HepG2 (cell line): ENCODE data around the gene TBC1D14. TPM values are rescaled to one million over a fixed set of nuclear protein-coding genes. Genes with fewer than 3 reads are reported as not detected.

Experiments used
- ATAC-seq: fragments of 200-7000 bp; cut with Tn5 transposase; 3 replicates; pipeline ENCODE4 v1.9.1; 2020; ENCODE audit warnings: mild to moderate bottlenecking, moderate library complexity
- BruUV-seq: library from RNA; stranded (reverse); fragments of 400-500 nt; replicated peaks from 2 replicates; lab custom pipeline; 2021; lab: Mats Ljungman, UMichigan
- CTCF ChIA-PET: fragments of 300-600 bp; formaldehyde crosslinking; extraction: SDS; loops from one replicate; lab custom pipeline; 2021; ENCODE audit warnings: low total read pairs, inconsistent platforms, low intra/inter-chr PET ratio; lab: Yijun Ruan, JAX
- POLR2A ChIA-PET: fragments of 350-600 bp; sonication (Branson Sonifier 250); formaldehyde crosslinking; loops from one replicate; lab custom pipeline; 2020; ENCODE audit warnings: antibody characterized with exemption, inconsistent platforms; lab: Yijun Ruan, JAX
- DNase-seq: peaks from one replicate; pipeline ENCODE4 v3.0.0-alpha.2; 2015; ENCODE audit warnings: low spot score
- FAIRE-seq: peaks from 3 replicates; lab custom pipeline; 2011; peaks lifted over from hg19 to GRCh38; lab: Jason Lieb, UNC
- H2AFZ ChIP-seq: one replicate; pipeline ENCODE4 v1.6.1; 2011; ENCODE audit warnings: low read length, inconsistent platforms
- H3K27ac ChIP-seq: fragments of 300-600 bp; 3 replicates; pipeline ENCODE4 v1.8.0; 2011; ENCODE audit warnings: mixed run types, mild to moderate bottlenecking, mixed read lengths, low read length, inconsistent platforms; ENCODE audit not compliant: insufficient read depth; ENCODE audit errors: extremely low read length
- H3K27me3 ChIP-seq, 2 experiments: fragments of 200-600 bp in 1 of 2; 2 replicates in 1 of 2; 3 replicates in 1 of 2; pipeline versions ENCODE4 v1.6.0 to v1.8.0; 2011; ENCODE audit warnings: low read length in 2 of 2, mild to moderate bottlenecking in 2 of 2, moderate library complexity in 2 of 2, inconsistent platforms in 1 of 2; ENCODE audit not compliant: insufficient read depth in 2 of 2, control insufficient read depth in 1 of 2
- H3K36me3 ChIP-seq, 2 experiments: fragments of 200-600 bp in 1 of 2; replicated peaks in 1 of 2; 2 replicates in 1 of 2; 3 replicates in 1 of 2; pipeline versions ENCODE4 v1.5.1 to v1.8.0; 2011; ENCODE audit warnings: low read length in 2 of 2, inconsistent platforms in 1 of 2; ENCODE audit not compliant: insufficient read depth in 2 of 2, control insufficient read depth in 1 of 2
- H3K4me1 ChIP-seq: 2 replicates; pipeline ENCODE4 v1.5.1; 2012; ENCODE audit warnings: low read length, inconsistent platforms; ENCODE audit not compliant: insufficient read depth
- H3K4me2 ChIP-seq: 2 replicates; pipeline ENCODE4 v1.6.0; 2011; ENCODE audit warnings: low read depth, low read length, inconsistent platforms
- H3K4me3 ChIP-seq, 3 experiments: fragments of 200-600 bp in 1 of 3; sonication (generic), shearing (Covaris generic) in 1 of 3; replicated peaks in 1 of 3; 2 replicates each; pipeline ENCODE4 v1.5.1; 2011 to 2016; ENCODE audit warnings: low read length in 3 of 3, inconsistent platforms in 2 of 3, low read depth in 2 of 3, mild to moderate bottlenecking in 2 of 3, control low read depth in 1 of 3, mixed read lengths in 1 of 3; ENCODE audit not compliant: insufficient read depth in 1 of 3
- H3K79me2 ChIP-seq: one replicate; pipeline ENCODE4 v1.6.1; 2011; ENCODE audit warnings: low read length, inconsistent platforms; ENCODE audit not compliant: insufficient read depth
- H3K9ac ChIP-seq: 2 replicates; pipeline ENCODE4 v1.6.0; 2011; ENCODE audit warnings: mild to moderate bottlenecking, low read depth, low read length, inconsistent platforms; ENCODE audit not compliant: insufficient read depth
- H3K9me3 ChIP-seq: 2 replicates; pipeline ENCODE4 v1.5.1; 2012; ENCODE audit warnings: mild to moderate bottlenecking, low read length
- H4K20me1 ChIP-seq: 2 replicates; pipeline ENCODE4 v1.6.0; 2011; ENCODE audit warnings: inconsistent platforms, mild to moderate bottlenecking, low read length, moderate library complexity; ENCODE audit not compliant: insufficient read depth
- AGO1 ChIP-seq: fragments of 200-400 bp; formaldehyde crosslinking; IDR thresholded peaks from 2 replicates; pipeline ENCODE4 v1.6.1; 2017; ENCODE audit warnings: mild to moderate bottlenecking, low read depth, low read length, moderate library complexity; ENCODE audit not compliant: poor library complexity, severe bottlenecking
- ARID3A ChIP-seq: IDR thresholded peaks from 2 replicates; pipeline ENCODE4 v1.6.1; 2012; ENCODE audit warnings: low read depth, low read length, improper control_type of control experiment
- BCL6 ChIP-seq: IDR thresholded peaks from 2 replicates; pipeline ENCODE4 v1.6.1; 2016; ENCODE audit warnings: missing genetic modification reagents, missing compliant biosample characterization
- HMGXB3 ChIP-seq: sonication (generic); formaldehyde crosslinking; IDR thresholded peaks from 2 replicates; pipeline ENCODE4 v1.4.0; 2020; ENCODE audit warnings: missing genetic modification reagents, borderline replicate concordance
- HNF4A ChIP-seq: sonication (generic); formaldehyde crosslinking; IDR thresholded peaks from 2 replicates; pipeline ENCODE4 v1.4.0; 2020; ENCODE audit warnings: missing genetic modification reagents
- SAP130 ChIP-seq: IDR thresholded peaks from 2 replicates; pipeline ENCODE4 v1.6.1; 2016; ENCODE audit warnings: low read depth
- SMC3 ChIP-seq: IDR thresholded peaks from 2 replicates; pipeline ENCODE4 v1.6.1; 2011; ENCODE audit warnings: low read length, improper control_type of control experiment
- ZFP1 ChIP-seq: IDR thresholded peaks from 2 replicates; pipeline ENCODE4 v1.6.1; 2016
- ZNF879 ChIP-seq: sonication (generic); formaldehyde crosslinking; IDR thresholded peaks from 2 replicates; pipeline ENCODE4 v1.8.1; 2023; ENCODE audit warnings: missing genetic modification reagents
- WGBS: methylation state at CpG from one replicate; pipeline ENCODE4 v1.1.6; 2017; ENCODE audit warnings: low lambda C conversion rate; 5-methylcytosine and 5-hydroxymethylcytosine counted together
- in situ Hi-C: cut with HindIII; loops from 2 replicates; pipeline ENCODE4 v1.10.0; 2017; ENCODE audit warnings: low pct_unique_long_range_greater_than_20kb; ENCODE audit not compliant: extremely low pct_ligation_motif_present
- intact Hi-C: fragments of 100-400 bp; cut with micrococcal nuclease; formaldehyde crosslinking; loops from one replicate; pipeline ENCODE4 v1.10.0; 2022; ENCODE audit not compliant: unreplicated experiment
- polyA plus RNA-seq, 8 experiments: library from polyadenylated mRNA; depleted of rRNA in 3 of 8; stranded (reverse) in 7 of 8; unstranded in 1 of 8; fragments of >200 nt; fragmentation: Illumina TruSeq in 4 of 8; extraction: Trizol in 4 of 8; gene quantifications; 2 replicates each; pipeline versions ENCODE4 v1.2.1 to v1.2.3, GENCODE V29; 2011 to 2016; ENCODE audit warnings: low read depth in 4 of 8, missing spikeins in 1 of 8, mixed read lengths in 1 of 8; ENCODE audit not compliant: insufficient read depth in 1 of 8
- total RNA-seq, 5 experiments: library from RNA; depleted of rRNA; stranded (reverse); fragments of >200 nt; fragmentation: Illumina TruSeq; extraction: Trizol; gene quantifications; 2 replicates each; pipeline ENCODE4 v1.2.3, GENCODE V29; 2016; ENCODE audit warnings: low read depth in 1 of 5
- TF ChIP-seq, protein P1 (sequence below): sonication (generic); formaldehyde crosslinking; IDR thresholded peaks from 2 replicates; pipeline ENCODE4 v1.4.0; 2020; ENCODE audit warnings: missing genetic modification reagents
- TF ChIP-seq, protein P2 (sequence below): sonication (generic); formaldehyde crosslinking; IDR thresholded peaks from 2 replicates; pipeline ENCODE4 v1.5.0; 2020; ENCODE audit warnings: mild to moderate bottlenecking, missing genetic modification reagents, moderate library complexity

Gene TBC1D14
- total and polyA plus RNA-seq, 2 of the 13 experiments (the other 11 are each of a cell fraction or from before 2014, with no cell fraction given) = 29.5 to 46.5 TPM

GRCh38 chr4:7034262-7035081 lies 124.8 kb downstream of the TBC1D14 start (continued):
- no peak for TF ChIP-seq HMGXB3
- peak; percentile 85; the same call in 1 of the 2 replicates for TF ChIP-seq ZNF879 (CRISPR knock-in tag)
- no peak; the same call in 1 of the 2 replicates for TF ChIP-seq ZFP1 (CRISPR knock-in tag)

- CTCF ChIA-PET = interaction anchor here (1.5 kb wide), 1 partner anchor 33 kb away, joined by 7 read pairs; no protein-coding TSS in a partner anchor
- in situ Hi-C loops = no loop called here
- no TSS peak for BruUV-seq
- peak; percentile 27 for ATAC-seq
- WGBS = 20% methylated on average over 6 of the region's 6 CpGs
- Histone ChIP-seq H3K79me2 (no peaks in the 10 kb centered on the region), H3K9ac (no peak overlapping the region), H3K4me2 (no peak overlapping the region), H3K4me1 (peaks cover 57% of the 10 kb centered on the region), H4K20me1 (0 out of 2 replicates have a peak, but pooled peaks cover 4% of the 10 kb centered on the region), H3K4me3 (no peak overlapping the region), H2AFZ (no peak overlapping the region), H3K27me3 (peaks cover 0 to 5% of the 10 kb centered on the region in 2 experiments; a peak in 1 of 5 replicates), H3K9me3 (no peaks in the 10 kb centered on the region), H3K36me3 (peaks cover 0 to 4% of the 10 kb centered on the region in 2 experiments; a peak in 2 of 5 replicates), H3K27ac (no peak overlapping the region)
- intact Hi-C loops = loop anchor here (1.0 kb wide), 1 partner anchor 33 kb away; no protein-coding TSS in a partner anchor
- peak; percentile 37 for DNase-seq
- POLR2A ChIA-PET = interaction anchor here (1.8 kb wide), 1 partner anchor 31 kb away, joined by 8 read pairs; the partner anchor contains the start of gene GRPEL1
- peak; percentile 62 for FAIRE-seq
- TF ChIP-seq SAP130 (0 out of 2 replicates have a peak, but pooled peaks have one; percentile 19), HNF4A (CRISPR knock-in tag) (peak; percentile 39; the same call in 1 of the 2 replicates), ARID3A (peak; percentile 66; the same call in 1 of the 2 replicates), AGO1 (no peak), BCL6 (CRISPR knock-in tag) (0 out of 2 replicates have a peak, but pooled peaks have one; percentile 31), SMC3 (peak; percentile 16; the same call in 1 of the 2 replicates)
- TF ChIP-seq, protein P1, sequence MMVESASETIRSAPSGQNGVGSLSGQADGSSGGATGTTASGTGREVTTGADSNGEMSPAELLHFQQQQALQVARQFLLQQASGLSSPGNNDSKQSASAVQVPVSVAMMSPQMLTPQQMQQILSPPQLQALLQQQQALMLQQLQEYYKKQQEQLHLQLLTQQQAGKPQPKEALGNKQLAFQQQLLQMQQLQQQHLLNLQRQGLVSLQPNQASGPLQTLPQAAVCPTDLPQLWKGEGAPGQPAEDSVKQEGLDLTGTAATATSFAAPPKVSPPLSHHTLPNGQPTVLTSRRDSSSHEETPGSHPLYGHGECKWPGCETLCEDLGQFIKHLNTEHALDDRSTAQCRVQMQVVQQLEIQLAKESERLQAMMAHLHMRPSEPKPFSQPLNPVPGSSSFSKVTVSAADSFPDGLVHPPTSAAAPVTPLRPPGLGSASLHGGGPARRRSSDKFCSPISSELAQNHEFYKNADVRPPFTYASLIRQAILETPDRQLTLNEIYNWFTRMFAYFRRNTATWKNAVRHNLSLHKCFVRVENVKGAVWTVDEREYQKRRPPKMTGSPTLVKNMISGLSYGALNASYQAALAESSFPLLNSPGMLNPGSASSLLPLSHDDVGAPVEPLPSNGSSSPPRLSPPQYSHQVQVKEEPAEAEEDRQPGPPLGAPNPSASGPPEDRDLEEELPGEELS (CRISPR knock-in tag) = no peak
- TF ChIP-seq, protein P2, sequence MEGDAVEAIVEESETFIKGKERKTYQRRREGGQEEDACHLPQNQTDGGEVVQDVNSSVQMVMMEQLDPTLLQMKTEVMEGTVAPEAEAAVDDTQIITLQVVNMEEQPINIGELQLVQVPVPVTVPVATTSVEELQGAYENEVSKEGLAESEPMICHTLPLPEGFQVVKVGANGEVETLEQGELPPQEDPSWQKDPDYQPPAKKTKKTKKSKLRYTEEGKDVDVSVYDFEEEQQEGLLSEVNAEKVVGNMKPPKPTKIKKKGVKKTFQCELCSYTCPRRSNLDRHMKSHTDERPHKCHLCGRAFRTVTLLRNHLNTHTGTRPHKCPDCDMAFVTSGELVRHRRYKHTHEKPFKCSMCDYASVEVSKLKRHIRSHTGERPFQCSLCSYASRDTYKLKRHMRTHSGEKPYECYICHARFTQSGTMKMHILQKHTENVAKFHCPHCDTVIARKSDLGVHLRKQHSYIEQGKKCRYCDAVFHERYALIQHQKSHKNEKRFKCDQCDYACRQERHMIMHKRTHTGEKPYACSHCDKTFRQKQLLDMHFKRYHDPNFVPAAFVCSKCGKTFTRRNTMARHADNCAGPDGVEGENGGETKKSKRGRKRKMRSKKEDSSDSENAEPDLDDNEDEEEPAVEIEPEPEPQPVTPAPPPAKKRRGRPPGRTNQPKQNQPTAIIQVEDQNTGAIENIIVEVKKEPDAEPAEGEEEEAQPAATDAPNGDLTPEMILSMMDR (CRISPR knock-in tag) = peak; percentile 59
Observed at GRCh38 chr4:7037425-7037824, 127.8 kb downstream of the TBC1D14 start.
